Neural cell (in vitro differentiated cells): ENCODE data around the gene TRPM1. TPM values are rescaled to one million over a fixed set of nuclear protein-coding genes. Genes with fewer than 3 reads are reported as not detected.

Experiments used
- H2AFZ ChIP-seq: fragments of 200-600, 300-800 bp; sonication (generic), shearing (Covaris generic); 2 replicates; pipeline ENCODE4 v1.6.0; 2014; ENCODE audit warnings: low read depth, mild to moderate bottlenecking, antibody characterized with exemption, low read length, moderate library complexity
- H3F3A ChIP-seq: fragments of 200-600 bp; shearing (Covaris generic); 2 replicates; pipeline ENCODE4 v1.6.1; 2016; ENCODE audit warnings: mild to moderate bottlenecking, moderate library complexity, mixed read lengths, antibody characterized with exemption, low read length; ENCODE audit not compliant: insufficient read depth, poor library complexity, severe bottlenecking
- H3K27ac ChIP-seq: fragments of 200-600, 300-800 bp; sonication (generic), shearing (Covaris generic); 2 replicates; pipeline ENCODE4 v1.5.1; 2014; ENCODE audit warnings: mild to moderate bottlenecking, low read length, moderate library complexity
- H3K27me3 ChIP-seq: fragments of 300-800, 200-600 bp; sonication (generic), shearing (Covaris generic); 2 replicates; pipeline ENCODE4 v1.6.0; 2014; ENCODE audit warnings: mild to moderate bottlenecking, low read depth, low read length, moderate library complexity; ENCODE audit not compliant: insufficient read depth
- H3K36me3 ChIP-seq: fragments of 300-800, 200-600 bp; sonication (generic), shearing (Covaris generic); 2 replicates; pipeline ENCODE4 v1.5.1; 2014; ENCODE audit warnings: mild to moderate bottlenecking, antibody characterized with exemption, low read length, moderate library complexity; ENCODE audit not compliant: insufficient read depth
- H3K4me2 ChIP-seq: fragments of 300-800, 200-600 bp; sonication (generic), shearing (Covaris generic); 2 replicates; pipeline ENCODE4 v1.6.0; 2014; ENCODE audit warnings: mild to moderate bottlenecking, low read length
- H3K4me3 ChIP-seq: fragments of 300-800, 200-600 bp; sonication (generic), shearing (Covaris generic); 2 replicates; pipeline ENCODE4 v1.5.1; 2014; ENCODE audit warnings: mild to moderate bottlenecking, low read length, moderate library complexity
- H3K79me2 ChIP-seq: fragments of 200-600 bp; shearing (Covaris generic); replicated peaks from 2 replicates; pipeline ENCODE4 v1.6.0; 2014; ENCODE audit warnings: mild to moderate bottlenecking, low read length, moderate library complexity; ENCODE audit not compliant: insufficient read depth
- H3K9ac ChIP-seq: fragments of 300-800, 200-600 bp; sonication (generic), shearing (Covaris generic); 2 replicates; pipeline ENCODE4 v1.6.1; 2016; ENCODE audit warnings: mild to moderate bottlenecking, low read length, mixed read lengths
- H3K9me2 ChIP-seq: fragments of 200-600 bp; shearing (Covaris generic); 2 replicates; pipeline ENCODE4 v1.6.1; 2016; ENCODE audit warnings: mild to moderate bottlenecking, low read length, mixed read lengths; ENCODE audit not compliant: insufficient read depth
- H3K9me3 ChIP-seq: fragments of 200-600, 300-800 bp; sonication (generic), shearing (Covaris generic); 2 replicates; pipeline ENCODE4 v1.6.1; 2016; ENCODE audit warnings: mild to moderate bottlenecking, mixed run types, low read length, moderate library complexity, mixed read lengths
- H4K20me1 ChIP-seq: fragments of 200-600 bp; shearing (Covaris generic); 2 replicates; pipeline ENCODE4 v1.6.1; 2016; ENCODE audit warnings: mild to moderate bottlenecking, mixed run types; ENCODE audit not compliant: insufficient read depth
- EP300 ChIP-seq: fragments of 450-650 bp; conservative IDR thresholded peaks from 2 replicates; pipeline ENCODE4 v1.6.1; 2014; ENCODE audit warnings: antibody characterized with exemption, mild to moderate bottlenecking, moderate library complexity; ENCODE audit not compliant: poor library complexity, severe bottlenecking
- EZH2 ChIP-seq: fragments of 200-600, 300-800 bp; shearing (Covaris generic), sonication (generic); IDR thresholded peaks from 2 replicates; pipeline ENCODE4 v1.6.1; 2014; ENCODE audit warnings: antibody characterized with exemption, low read length, borderline replicate concordance, mild to moderate bottlenecking; ENCODE audit not compliant: insufficient read depth, poor library complexity, severe bottlenecking
- MXI1 ChIP-seq: fragments of 450-650 bp; conservative IDR thresholded peaks from 2 replicates; pipeline ENCODE4 v1.6.1; 2014; ENCODE audit warnings: antibody characterized with exemption, mild to moderate bottlenecking; ENCODE audit not compliant: poor library complexity, severe bottlenecking
- POLR2AphosphoS5 ChIP-seq: IDR thresholded peaks from 2 replicates; pipeline ENCODE4 v1.6.1; 2012
- RAD21 ChIP-seq: fragments of 450-650 bp; conservative IDR thresholded peaks from 2 replicates; pipeline ENCODE4 v1.6.1; 2014; ENCODE audit warnings: antibody characterized with exemption, mild to moderate bottlenecking, moderate library complexity
- SMC3 ChIP-seq: fragments of 450-650 bp; conservative IDR thresholded peaks from 2 replicates; pipeline ENCODE4 v1.6.1; 2014; ENCODE audit warnings: antibody characterized with exemption, mild to moderate bottlenecking, moderate library complexity; ENCODE audit not compliant: poor library complexity
- TAF1 ChIP-seq: IDR thresholded peaks from 2 replicates; pipeline ENCODE4 v1.6.1; 2012; ENCODE audit warnings: low read depth
- polyA plus RNA-seq: library from polyadenylated mRNA; depleted of rRNA; stranded (reverse); fragments of >200 nt; gene quantifications from 2 replicates; pipeline ENCODE4 v1.2.3, GENCODE V29; 2014
- TF ChIP-seq, protein P1 (sequence below): fragments of 450-650 bp; IDR thresholded peaks from 2 replicates; pipeline ENCODE4 v1.5.1; 2014; ENCODE audit warnings: antibody characterized with exemption, mild to moderate bottlenecking, moderate library complexity; ENCODE audit not compliant: poor library complexity, severe bottlenecking
- TF ChIP-seq, protein P2 (sequence below): IDR thresholded peaks from 2 replicates; pipeline ENCODE4 v1.6.1; 2012; ENCODE audit warnings: borderline replicate concordance

TRPM1 gene
- polyA plus RNA-seq, 1 donor from 2014 or later: not detected

DNA sequence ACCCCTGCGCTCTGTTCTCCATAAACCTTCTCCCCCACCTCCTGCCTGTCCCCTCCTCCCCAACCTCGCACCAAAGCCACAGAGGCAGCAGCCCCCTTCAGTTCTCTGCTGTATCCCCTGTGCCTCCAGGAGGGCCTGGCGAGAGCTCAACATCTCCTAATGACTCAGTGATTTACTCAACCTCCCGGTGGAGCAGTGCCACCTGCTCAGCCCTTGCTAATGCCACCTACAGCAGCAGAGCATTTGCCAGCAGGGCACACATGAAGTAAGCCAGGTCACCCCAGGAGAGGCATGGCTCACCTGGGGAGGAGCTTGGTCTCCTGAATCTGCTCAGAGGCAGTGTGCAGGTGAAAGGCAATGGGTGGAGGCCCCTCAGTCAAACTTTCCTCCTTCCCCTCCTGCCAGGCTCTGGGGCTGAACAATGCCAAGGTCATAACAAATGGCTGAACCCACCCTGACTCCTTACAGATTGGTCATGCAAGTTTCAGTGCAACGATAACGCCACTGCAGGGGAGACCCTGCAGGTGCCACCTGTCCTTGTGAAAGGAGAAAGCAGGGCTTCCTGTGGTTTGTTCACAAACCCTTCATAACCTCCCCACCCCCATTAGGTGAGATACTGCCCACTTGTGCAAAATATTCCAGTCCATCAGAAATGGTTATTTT, 19.8 kb downstream of the TRPM1 start:
- no peak overlapping the region for H2AFZ ChIP-seq
- no peak overlapping the region for H3K9ac ChIP-seq
- no peaks in the 10 kb centered on the region for H3K9me3 ChIP-seq
- H3K27me3 ChIP-seq: no peaks in the 10 kb centered on the region
- H3K27ac ChIP-seq: no peak overlapping the region
- no peaks in the 10 kb centered on the region for H3F3A ChIP-seq
- H3K4me3 ChIP-seq: no peak overlapping the region
- TF ChIP-seq RAD21 (no peak), EZH2 (no peak), MXI1 (no peak), TAF1 (no peak), EP300 (no peak), SMC3 (no peak), POLR2AphosphoS5 (no peak)
- TF ChIP-seq, protein P1, sequence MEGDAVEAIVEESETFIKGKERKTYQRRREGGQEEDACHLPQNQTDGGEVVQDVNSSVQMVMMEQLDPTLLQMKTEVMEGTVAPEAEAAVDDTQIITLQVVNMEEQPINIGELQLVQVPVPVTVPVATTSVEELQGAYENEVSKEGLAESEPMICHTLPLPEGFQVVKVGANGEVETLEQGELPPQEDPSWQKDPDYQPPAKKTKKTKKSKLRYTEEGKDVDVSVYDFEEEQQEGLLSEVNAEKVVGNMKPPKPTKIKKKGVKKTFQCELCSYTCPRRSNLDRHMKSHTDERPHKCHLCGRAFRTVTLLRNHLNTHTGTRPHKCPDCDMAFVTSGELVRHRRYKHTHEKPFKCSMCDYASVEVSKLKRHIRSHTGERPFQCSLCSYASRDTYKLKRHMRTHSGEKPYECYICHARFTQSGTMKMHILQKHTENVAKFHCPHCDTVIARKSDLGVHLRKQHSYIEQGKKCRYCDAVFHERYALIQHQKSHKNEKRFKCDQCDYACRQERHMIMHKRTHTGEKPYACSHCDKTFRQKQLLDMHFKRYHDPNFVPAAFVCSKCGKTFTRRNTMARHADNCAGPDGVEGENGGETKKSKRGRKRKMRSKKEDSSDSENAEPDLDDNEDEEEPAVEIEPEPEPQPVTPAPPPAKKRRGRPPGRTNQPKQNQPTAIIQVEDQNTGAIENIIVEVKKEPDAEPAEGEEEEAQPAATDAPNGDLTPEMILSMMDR: no peak
- TF ChIP-seq, protein P2, sequence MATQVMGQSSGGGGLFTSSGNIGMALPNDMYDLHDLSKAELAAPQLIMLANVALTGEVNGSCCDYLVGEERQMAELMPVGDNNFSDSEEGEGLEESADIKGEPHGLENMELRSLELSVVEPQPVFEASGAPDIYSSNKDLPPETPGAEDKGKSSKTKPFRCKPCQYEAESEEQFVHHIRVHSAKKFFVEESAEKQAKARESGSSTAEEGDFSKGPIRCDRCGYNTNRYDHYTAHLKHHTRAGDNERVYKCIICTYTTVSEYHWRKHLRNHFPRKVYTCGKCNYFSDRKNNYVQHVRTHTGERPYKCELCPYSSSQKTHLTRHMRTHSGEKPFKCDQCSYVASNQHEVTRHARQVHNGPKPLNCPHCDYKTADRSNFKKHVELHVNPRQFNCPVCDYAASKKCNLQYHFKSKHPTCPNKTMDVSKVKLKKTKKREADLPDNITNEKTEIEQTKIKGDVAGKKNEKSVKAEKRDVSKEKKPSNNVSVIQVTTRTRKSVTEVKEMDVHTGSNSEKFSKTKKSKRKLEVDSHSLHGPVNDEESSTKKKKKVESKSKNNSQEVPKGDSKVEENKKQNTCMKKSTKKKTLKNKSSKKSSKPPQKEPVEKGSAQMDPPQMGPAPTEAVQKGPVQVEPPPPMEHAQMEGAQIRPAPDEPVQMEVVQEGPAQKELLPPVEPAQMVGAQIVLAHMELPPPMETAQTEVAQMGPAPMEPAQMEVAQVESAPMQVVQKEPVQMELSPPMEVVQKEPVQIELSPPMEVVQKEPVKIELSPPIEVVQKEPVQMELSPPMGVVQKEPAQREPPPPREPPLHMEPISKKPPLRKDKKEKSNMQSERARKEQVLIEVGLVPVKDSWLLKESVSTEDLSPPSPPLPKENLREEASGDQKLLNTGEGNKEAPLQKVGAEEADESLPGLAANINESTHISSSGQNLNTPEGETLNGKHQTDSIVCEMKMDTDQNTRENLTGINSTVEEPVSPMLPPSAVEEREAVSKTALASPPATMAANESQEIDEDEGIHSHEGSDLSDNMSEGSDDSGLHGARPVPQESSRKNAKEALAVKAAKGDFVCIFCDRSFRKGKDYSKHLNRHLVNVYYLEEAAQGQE: no peak
- H3K9me2 ChIP-seq: no peaks in the 10 kb centered on the region
- no peaks in the 10 kb centered on the region for H3K36me3 ChIP-seq
- no peaks in the 10 kb centered on the region for H4K20me1 ChIP-seq
- H3K4me2 ChIP-seq: no peak overlapping the region
- H3K79me2 ChIP-seq: no peaks in the 10 kb centered on the region

DNA sequence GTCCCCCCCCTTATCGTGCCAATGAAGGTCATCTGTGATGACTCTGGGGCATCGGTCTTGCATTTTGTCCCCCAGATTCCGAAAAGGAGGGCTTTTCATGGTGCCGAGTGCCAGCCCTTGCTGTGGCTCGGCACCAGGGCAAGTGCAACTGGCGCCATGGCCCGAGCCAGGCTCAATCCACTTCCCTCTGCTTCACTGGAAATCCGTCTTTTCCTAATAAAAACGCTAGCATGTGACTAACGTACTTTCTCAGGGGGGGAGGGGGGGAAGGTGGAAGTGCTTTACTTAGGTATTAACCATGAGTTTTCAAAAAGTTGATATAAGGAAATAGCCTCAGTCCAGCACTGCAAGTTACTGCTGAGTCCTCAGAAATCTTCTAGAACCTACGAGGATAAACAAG, 20.5 kb downstream of the TRPM1 start:
- Histone ChIP-seq H3K79me2 (no peaks in the 10 kb centered on the region), H4K20me1 (no peaks in the 10 kb centered on the region), H3F3A (no peaks in the 10 kb centered on the region), H3K4me2 (no peak overlapping the region), H3K27ac (no peak overlapping the region), H3K36me3 (no peaks in the 10 kb centered on the region), H3K4me3 (no peak overlapping the region), H3K27me3 (no peaks in the 10 kb centered on the region), H2AFZ (no peak overlapping the region), H3K9ac (no peak overlapping the region), H3K9me3 (no peaks in the 10 kb centered on the region), H3K9me2 (no peaks in the 10 kb centered on the region)
- TF ChIP-seq, protein P1: no peak
- TF ChIP-seq, protein P2: no peak
- TF ChIP-seq RAD21 (no peak), MXI1 (no peak), SMC3 (no peak), POLR2AphosphoS5 (no peak), EP300 (no peak), TAF1 (no peak), EZH2 (no peak)
